OCI-LY3 (cell line): ENCODE measurements around the gene IBA57.
"Not testable (repeated sequence)": the region's sequence is repeated elsewhere in the genome, so short reads cannot be mapped to it uniquely, and the experiment has no call there.

Experiments used
- H2AFZ ChIP-seq: fragments of 200-600, 300-600 bp; shearing (Covaris generic); 2 replicates; pipeline ENCODE4 v1.6.0; 2014; ENCODE audit warnings: antibody characterized with exemption, low read depth, low read length
- H3K27ac ChIP-seq: fragments of 200-600, 300-600 bp; sonication (generic); 2 replicates; pipeline ENCODE4 v1.5.1; 2014; ENCODE audit warnings: mild to moderate bottlenecking, low read length, moderate library complexity, mixed read lengths
- H3K27me3 ChIP-seq: fragments of 200-600, 300-600 bp; sonication (generic); 2 replicates; pipeline ENCODE4 v1.6.1; 2014; ENCODE audit warnings: low read depth, low read length, mixed read lengths
- H3K36me3 ChIP-seq: fragments of 200-600, 300-600 bp; sonication (generic); replicated peaks from 2 replicates; pipeline ENCODE3; 2014; ENCODE audit warnings: low read depth, low read length, mixed read lengths
- H3K4me1 ChIP-seq: fragments of 300-600, 200-600 bp; sonication (generic); 2 replicates; pipeline ENCODE4 v1.6.1; 2014; ENCODE audit warnings: low read length, mixed read lengths
- H3K4me2 ChIP-seq: fragments of 200-600, 300-600 bp; sonication (generic); 2 replicates; pipeline ENCODE4 v1.6.1; 2014; ENCODE audit warnings: low read length, mixed read lengths
- H3K4me3 ChIP-seq: fragments of 300-600, 200-600 bp; sonication (generic); 2 replicates; pipeline ENCODE4 v1.5.1; 2014; ENCODE audit warnings: antibody characterized with exemption, mild to moderate bottlenecking, low read length, moderate library complexity
- H3K79me2 ChIP-seq: fragments of 300-600, 200-600 bp; shearing (Covaris generic); 2 replicates; pipeline ENCODE4 v1.6.1; 2014; ENCODE audit warnings: mild to moderate bottlenecking, low read length, mixed read lengths
- H3K9ac ChIP-seq: fragments of 300-600, 200-600 bp; shearing (Covaris generic); 2 replicates; pipeline ENCODE4 v1.6.0; 2014; ENCODE audit warnings: mild to moderate bottlenecking, low read length, moderate library complexity
- H3K9me3 ChIP-seq: fragments of 200-600, 300-600 bp; shearing (Covaris generic); 2 replicates; pipeline ENCODE4 v1.6.1; 2014; ENCODE audit warnings: low read length, mixed read lengths; ENCODE audit not compliant: insufficient read depth
- H4K20me1 ChIP-seq: fragments of 200-600, 300-600 bp; sonication (generic); 2 replicates; pipeline ENCODE4 v1.6.1; 2016; ENCODE audit warnings: low read length, mixed read lengths; ENCODE audit not compliant: insufficient read depth
- EZH2phosphoT487 ChIP-seq: fragments of 200-600 bp; shearing (Covaris generic); IDR thresholded peaks from 2 replicates; pipeline ENCODE4 v1.6.1; 2018; ENCODE audit warnings: antibody characterized with exemption, mixed run types, low read depth
- TF ChIP-seq, protein P1 (sequence below): fragments of 200-600, 300-600 bp; sonication (generic); IDR thresholded peaks from 2 replicates; pipeline ENCODE4 v1.5.1; 2014; ENCODE audit warnings: antibody characterized with exemption, low read length, low read depth

IBA57 gene

DNA sequence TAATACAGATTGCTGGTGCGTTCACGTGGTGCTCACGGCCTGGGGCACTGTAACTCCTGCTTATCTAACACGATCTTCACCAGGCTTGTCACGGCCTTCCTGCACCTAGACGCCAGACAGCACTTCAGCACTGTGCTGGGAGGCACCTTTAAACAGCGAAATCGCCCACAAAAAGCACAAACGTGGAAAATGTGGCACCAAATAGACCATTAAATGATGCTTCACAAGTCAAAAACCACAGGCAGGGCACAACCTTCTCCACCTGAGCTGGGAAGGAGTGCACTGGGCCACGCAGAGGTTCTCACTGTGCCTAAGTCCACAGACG, 20.0 kb downstream of the IBA57 start:
- no peak for TF ChIP-seq EZH2phosphoT487
- TF ChIP-seq, protein P1, sequence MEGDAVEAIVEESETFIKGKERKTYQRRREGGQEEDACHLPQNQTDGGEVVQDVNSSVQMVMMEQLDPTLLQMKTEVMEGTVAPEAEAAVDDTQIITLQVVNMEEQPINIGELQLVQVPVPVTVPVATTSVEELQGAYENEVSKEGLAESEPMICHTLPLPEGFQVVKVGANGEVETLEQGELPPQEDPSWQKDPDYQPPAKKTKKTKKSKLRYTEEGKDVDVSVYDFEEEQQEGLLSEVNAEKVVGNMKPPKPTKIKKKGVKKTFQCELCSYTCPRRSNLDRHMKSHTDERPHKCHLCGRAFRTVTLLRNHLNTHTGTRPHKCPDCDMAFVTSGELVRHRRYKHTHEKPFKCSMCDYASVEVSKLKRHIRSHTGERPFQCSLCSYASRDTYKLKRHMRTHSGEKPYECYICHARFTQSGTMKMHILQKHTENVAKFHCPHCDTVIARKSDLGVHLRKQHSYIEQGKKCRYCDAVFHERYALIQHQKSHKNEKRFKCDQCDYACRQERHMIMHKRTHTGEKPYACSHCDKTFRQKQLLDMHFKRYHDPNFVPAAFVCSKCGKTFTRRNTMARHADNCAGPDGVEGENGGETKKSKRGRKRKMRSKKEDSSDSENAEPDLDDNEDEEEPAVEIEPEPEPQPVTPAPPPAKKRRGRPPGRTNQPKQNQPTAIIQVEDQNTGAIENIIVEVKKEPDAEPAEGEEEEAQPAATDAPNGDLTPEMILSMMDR = no peak
- no peak overlapping the region for H3K4me2 ChIP-seq
- no peak overlapping the region for H2AFZ ChIP-seq
- H4K20me1 ChIP-seq = no peaks in the 10 kb centered on the region
- H3K27ac ChIP-seq = no peak overlapping the region
- H3K9me3 ChIP-seq = no peaks in the 10 kb centered on the region
- H3K4me3 ChIP-seq = no peak overlapping the region
- no peaks in the 10 kb centered on the region for H3K27me3 ChIP-seq
- H3K36me3 ChIP-seq = no peaks in the 10 kb centered on the region
- H3K4me1 ChIP-seq = no peaks in the 10 kb centered on the region
- no peaks in the 10 kb centered on the region for H3K79me2 ChIP-seq
- H3K9ac ChIP-seq = no peak overlapping the region

DNA sequence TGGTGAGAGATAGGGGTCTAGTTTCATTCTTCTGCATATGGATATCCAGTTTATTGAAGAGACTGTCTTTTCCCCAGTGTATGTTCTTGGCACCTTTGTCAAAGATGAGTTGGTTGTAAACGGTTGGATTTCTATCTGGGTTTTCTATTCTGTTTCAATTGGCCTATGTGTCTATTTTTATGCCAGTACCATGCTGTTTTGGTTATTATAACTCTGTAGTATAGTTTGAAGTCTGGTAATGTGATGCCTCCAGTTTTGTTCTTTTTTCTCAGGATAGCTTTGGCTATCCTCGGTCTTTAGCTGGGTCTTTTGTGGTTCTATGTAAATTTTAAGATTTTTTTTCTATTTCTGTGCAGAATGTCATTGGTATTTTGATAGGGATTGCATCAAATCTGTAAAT, 22.6 kb downstream of the IBA57 start:
- H3K36me3 ChIP-seq, H3K4me2 ChIP-seq, H3K4me1 ChIP-seq, H4K20me1 ChIP-seq, H3K27me3 ChIP-seq, H3K9me3 ChIP-seq, H3K9ac ChIP-seq, H2AFZ ChIP-seq, H3K4me3 ChIP-seq, H3K79me2 ChIP-seq, H3K27ac ChIP-seq: not testable (repeated sequence)

DNA sequence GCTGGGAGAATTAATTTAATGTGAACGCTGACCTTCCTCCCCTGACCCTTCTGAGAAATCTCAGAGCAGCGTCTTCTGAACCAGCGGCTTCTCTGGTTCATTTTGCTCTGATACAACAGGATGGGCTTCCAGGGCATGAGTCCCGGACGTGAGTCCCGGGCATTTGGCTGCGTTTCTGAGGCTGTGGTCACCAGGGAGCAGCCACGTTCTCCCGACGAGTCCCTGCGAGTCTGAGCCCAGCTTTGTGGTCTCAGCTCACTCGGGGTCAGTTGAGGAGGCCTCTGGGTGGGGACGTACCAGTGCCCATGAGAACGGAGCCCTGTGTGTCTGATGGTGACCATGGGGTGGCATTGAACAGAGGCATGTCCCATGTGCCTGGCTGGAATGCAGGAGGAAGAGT, 24.6 kb downstream of the IBA57 start:
- Histone ChIP-seq H3K9ac (no peak overlapping the region), H3K9me3 (no peaks in the 10 kb centered on the region), H4K20me1 (no peaks in the 10 kb centered on the region), H2AFZ (no peak overlapping the region), H3K4me3 (no peak overlapping the region), H3K36me3 (no peaks in the 10 kb centered on the region), H3K27me3 (no peaks in the 10 kb centered on the region), H3K27ac (no peak overlapping the region), H3K79me2 (no peaks in the 10 kb centered on the region), H3K4me1 (peaks cover 7% of the 10 kb centered on the region), H3K4me2 (no peak overlapping the region)
- TF ChIP-seq EZH2phosphoT487 = no peak
- TF ChIP-seq, protein P1 = no peak

DNA sequence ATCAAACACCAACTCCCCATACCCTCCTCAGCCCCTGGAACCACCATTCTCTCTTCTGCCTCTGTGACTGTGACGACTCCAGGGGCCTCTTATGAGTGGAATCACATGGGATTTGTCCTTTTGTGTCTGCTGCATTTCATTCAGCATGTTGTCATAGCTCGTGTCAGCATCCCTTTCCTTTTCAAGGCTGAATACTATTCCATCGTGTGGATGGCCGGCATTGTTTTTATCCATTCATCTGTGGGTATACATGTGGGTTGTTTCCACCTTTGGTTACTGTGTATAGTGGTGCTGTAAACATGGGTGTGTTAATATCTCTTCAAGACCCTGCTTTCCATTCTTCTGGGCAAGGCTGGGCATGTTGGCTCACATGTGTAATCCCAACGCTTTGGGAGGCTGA, 25.2 kb downstream of the IBA57 start:
- H2AFZ ChIP-seq = no peak overlapping the region
- TF ChIP-seq, protein P1 = no peak
- TF ChIP-seq EZH2phosphoT487 = no peak
- H3K9me3 ChIP-seq = no peaks in the 10 kb centered on the region
- H3K4me1 ChIP-seq = peaks cover 7% of the 10 kb centered on the region
- no peak overlapping the region for H3K9ac ChIP-seq
- H3K27ac ChIP-seq = no peak overlapping the region
- no peaks in the 10 kb centered on the region for H3K27me3 ChIP-seq
- no peaks in the 10 kb centered on the region for H4K20me1 ChIP-seq
- no peaks in the 10 kb centered on the region for H3K36me3 ChIP-seq
- no peaks in the 10 kb centered on the region for H3K79me2 ChIP-seq
- H3K4me3 ChIP-seq = no peak overlapping the region
- no peak overlapping the region for H3K4me2 ChIP-seq

DNA sequence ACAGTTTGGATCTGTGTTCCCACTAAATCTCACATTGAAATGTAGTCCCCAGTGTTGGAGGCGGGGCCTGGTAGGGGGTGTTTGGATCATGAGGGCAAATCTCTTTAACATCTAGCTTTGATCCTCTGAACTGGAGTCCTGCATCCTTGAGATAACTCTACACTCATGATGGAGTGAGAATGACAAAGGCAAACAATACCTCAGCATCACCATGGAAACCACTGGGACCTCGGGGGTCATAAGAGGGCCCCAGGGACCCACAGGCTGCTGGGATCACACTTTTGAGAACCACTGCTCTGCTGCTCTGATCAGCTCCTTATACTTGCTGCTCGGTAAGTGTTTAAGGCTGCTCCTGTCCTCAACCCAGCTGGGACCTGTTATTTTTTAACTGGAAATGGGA, 28.8 kb downstream of the IBA57 start:
- Histone ChIP-seq H3K4me3 (no peak overlapping the region), H2AFZ (no peak overlapping the region), H3K4me2 (no peak overlapping the region), H3K9me3 (peaks cover 10% of the 10 kb centered on the region), H3K79me2 (no peaks in the 10 kb centered on the region), H3K36me3 (peaks cover 3% of the 10 kb centered on the region), H4K20me1 (no peaks in the 10 kb centered on the region), H3K27ac (no peak overlapping the region), H3K27me3 (no peaks in the 10 kb centered on the region), H3K4me1 (peaks cover 7% of the 10 kb centered on the region), H3K9ac (no peak overlapping the region)
- TF ChIP-seq EZH2phosphoT487 = no peak
- TF ChIP-seq, protein P1 = no peak
